RKO (cell line): ENCODE measurements around the gene TREH.
A peak's percentile ranks its signal among the peaks of the same experiment; 100 is the strongest.

Experiments used
- DNase-seq: peaks from one replicate; pipeline ENCODE4 v3.0.0-alpha.2; 2016; ENCODE audit warnings: low spot score

TREH gene

DNA sequence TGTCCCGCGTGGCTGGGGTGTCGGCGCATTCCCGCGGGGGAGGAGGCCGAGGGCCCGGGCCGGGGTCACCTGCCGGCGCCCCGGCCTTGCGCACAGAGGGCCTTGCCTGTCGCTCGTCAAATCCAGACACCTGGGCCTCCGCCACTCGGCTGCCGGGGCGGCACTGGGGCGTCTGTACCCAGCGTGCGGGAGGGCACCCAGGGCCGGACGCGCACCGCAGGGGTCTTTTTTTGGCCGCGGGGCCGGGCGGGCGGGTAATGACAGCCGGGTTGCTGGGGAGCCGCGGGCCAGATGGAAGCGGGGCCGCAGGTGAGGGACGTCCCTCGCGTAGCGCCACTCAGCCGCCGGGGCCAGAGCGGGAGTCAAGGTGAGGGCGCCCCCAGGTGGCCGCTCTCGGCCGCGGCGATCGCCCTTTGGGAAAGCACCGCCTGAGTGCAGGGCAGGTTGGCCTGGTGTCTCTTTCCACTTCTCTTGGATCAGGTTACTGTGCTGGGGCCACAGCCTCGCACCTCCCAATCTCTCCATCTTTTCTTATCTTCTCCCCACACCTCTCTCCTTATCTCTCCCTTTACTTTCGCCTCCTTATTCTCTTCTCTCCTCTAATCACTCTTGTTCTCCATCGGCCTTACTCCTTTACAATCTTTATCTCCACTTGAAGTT, 68.5 kb downstream of the TREH start:
- no peak for DNase-seq

- no peak for DNase-seq
Observed at GRCh38 chr11:118610225-118610772, 69.2 kb downstream of the TREH start.

DNA sequence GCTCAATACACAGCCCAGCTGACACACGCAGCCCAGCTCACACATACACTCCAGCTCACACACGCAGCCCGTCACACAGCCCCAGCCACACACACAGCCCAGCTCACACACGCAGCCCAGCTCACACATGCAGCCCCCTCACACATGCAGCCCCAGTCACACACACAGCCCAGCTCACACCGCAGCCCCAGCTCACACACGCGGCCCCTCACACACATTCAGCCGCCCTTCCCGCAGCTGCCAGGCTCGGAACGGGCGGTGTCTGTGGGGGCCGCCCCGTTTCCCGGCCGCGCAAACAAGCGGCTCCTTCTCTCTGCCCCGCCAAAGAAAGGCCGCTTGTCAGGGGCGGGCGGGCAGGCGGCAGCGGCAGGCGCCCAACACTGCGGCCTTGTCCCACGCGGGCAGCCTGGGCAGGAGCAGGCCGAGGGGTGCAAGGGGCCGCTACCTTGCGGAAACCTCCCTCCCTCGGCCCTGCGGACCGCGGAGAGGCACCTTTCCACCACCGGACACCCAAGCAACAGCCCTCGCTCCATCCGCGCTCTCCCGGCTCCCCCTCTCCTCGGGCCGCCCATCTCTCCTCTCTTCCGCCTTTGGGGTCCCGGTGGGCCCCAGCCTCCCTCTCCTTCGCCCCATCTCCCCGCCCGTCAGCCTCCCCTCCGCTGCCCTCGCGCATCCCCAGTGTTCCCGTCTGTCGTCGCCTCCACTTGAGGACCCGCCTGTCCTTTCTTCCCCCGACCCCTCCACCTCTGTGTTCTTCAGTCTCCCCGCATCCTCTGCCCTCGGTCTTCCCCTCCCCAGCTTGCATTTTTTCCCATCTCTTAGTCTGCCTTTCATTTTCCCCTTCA, 69.8 kb downstream of the TREH start:
- no peak for DNase-seq

- peak; percentile 80 for DNase-seq
Observed at GRCh38 chr11:118608360-118609227, 70.9 kb downstream of the TREH start.

GRCh38 chr11:118607401-118608359, 71.8 kb downstream of the TREH start, which contains the start of gene PHLDB1:
Gene PHLDB1 (plus strand): TSS chr11:118607615. CDS start chr11:118613837, 6,222 bp downstream.
- peak; percentile 78 for DNase-seq
